ENCODE measurements around the gene HECTD2.

GRCh38 chr10:91559750-91560149 lies 149.6 kb downstream of the HECTD2 start:
- TF ChIP-seq, protein P1, sequence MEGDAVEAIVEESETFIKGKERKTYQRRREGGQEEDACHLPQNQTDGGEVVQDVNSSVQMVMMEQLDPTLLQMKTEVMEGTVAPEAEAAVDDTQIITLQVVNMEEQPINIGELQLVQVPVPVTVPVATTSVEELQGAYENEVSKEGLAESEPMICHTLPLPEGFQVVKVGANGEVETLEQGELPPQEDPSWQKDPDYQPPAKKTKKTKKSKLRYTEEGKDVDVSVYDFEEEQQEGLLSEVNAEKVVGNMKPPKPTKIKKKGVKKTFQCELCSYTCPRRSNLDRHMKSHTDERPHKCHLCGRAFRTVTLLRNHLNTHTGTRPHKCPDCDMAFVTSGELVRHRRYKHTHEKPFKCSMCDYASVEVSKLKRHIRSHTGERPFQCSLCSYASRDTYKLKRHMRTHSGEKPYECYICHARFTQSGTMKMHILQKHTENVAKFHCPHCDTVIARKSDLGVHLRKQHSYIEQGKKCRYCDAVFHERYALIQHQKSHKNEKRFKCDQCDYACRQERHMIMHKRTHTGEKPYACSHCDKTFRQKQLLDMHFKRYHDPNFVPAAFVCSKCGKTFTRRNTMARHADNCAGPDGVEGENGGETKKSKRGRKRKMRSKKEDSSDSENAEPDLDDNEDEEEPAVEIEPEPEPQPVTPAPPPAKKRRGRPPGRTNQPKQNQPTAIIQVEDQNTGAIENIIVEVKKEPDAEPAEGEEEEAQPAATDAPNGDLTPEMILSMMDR (IDR thresholded peaks at IDR 0.05), result no peak
- no peak for TF ChIP-seq POLR2A (IDR thresholded peaks at IDR 0.05)
- TF ChIP-seq EP300 (IDR thresholded peaks at IDR 0.05), result no peak
